ENCODE measurements around the gene KIDINS220.

Gene KIDINS220

DNA sequence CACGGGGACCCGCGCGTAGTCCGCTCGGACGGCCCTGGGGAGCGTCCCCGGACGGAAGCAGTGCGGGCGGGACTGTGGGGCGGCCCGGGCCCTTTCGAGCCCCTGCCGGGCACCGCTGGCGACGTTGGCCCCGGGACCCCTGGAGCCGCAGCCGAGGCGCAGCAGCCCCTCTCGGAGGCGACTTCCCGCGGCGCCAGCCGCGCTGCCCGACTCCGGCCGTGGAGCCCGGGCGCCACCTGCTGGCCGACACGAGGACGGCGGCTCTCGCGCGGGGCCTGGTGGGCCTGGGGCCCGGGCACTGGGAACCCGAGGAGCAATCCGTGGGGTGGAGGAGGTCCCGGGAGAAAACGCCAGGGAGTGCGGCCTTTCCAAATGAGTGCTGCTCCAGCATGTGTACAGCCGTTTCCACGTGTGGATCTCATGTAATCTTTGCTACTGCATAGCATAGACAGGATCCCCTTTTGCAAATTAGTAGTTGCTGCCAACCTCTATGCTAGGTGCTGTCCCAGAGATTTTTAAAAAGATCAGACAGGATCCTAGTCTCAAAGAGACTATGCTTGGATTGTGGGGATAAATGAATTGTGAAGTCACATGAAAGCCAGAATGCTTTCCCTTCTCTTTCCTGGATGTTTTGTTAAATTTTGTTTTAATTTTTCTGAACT is 151.6 kb downstream of the KIDINS220 start:
- DNase-seq, result peak; percentile 98

DNA sequence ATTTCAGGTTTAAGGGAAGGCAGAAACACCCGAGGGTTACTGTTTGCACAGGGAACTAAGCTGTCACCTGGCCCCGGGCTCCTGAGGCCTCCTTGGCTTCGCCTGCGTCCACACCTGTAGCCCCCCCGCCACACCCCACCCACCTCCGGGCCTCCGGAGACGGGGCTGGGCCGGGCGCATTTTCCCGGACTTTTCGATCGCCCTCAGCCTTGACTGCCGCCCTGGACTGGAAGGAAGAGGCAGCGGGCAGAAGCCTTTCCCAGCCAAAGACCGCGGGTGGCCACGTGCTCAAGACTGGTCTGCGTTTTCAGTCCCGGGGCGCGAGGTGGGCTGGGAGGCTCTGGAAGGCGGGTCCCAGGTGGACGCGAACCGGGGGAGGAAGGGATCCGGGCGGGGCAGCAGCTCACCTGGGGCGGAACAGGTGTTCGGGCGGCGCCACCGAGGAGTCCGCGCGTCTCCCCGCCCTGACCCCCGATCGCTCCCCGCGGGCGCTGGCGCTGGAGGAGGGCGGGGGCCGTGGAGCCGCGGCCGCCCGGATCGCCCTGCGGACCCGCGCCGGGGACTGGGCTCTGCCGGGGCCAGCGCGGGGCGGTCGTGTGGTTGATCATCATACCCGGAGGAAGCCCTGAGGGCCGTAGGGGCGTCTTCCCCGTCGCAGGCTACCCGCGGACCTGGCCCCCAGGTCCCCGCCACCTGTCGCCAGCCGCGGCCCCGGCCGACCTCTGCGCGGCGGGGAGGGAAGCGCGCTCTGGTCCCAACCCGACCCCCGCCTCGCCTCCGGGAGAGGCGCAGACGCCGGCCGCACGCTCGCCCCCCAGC is 152.3 kb downstream of the KIDINS220 start:
- peak; percentile 85 for DNase-seq

DNA sequence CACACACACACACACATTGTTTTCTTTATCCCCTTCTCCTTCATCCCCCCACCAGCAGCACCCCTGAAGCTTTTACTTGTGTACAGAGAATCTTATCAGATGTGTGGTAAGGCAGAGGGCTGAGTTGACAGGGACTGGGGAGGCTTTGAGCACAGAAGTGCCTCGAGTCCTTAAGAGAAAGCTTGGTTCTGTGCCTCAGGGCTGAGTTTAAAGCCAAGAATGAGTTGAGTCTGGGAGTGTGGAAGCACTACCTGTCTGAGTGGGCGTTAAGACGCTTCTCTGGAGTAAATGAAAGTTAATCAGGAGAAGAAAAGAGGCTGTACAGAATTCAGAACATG is 152.9 kb downstream of the KIDINS220 start:
- peak; percentile 72 for DNase-seq

DNA sequence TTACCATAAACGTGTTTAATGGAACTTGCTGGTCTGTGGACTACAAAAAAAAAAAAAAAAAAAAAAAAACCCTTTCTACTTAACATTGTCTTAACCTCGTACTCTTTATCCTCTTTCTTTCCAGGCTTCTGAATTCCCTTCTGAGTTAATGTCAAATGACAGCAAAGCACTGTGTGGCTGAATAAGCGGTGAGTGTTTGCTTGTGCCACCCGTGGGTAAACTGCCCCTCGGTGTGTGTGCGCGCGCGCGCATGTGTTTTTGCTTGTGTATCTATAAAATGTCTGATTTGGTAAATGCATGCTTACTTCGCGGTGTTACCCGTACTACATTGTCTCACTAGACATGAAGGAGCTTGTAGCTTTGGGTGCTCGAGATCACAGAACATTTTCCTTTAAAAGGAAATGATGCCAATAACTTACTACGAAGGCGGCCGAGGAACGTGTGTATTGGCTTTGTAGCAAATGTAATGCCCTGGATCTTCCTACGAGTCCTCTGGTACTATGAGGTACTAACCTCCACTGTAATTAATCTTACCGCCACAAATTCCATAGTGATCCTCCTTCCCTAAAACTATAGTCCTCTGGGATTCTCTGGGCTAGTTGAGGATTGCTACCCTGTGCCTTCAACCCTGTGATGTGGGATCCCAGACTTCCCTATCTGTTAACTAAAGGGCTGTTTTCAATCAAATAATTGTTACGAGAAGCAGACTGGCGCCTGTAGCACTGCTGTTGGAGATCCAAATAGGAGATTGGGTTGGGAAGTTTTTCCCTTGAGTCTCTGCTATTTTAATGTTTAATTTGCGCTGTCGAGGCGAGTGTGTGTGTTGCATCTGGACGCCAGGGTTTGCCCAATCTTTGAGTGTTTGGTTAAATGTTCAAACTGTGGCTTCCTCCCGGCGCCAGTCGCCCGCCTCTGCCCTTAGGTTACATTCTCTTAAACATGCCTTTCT is 154.4 kb downstream of the KIDINS220 start:
- peak; percentile 73 for DNase-seq

DNA sequence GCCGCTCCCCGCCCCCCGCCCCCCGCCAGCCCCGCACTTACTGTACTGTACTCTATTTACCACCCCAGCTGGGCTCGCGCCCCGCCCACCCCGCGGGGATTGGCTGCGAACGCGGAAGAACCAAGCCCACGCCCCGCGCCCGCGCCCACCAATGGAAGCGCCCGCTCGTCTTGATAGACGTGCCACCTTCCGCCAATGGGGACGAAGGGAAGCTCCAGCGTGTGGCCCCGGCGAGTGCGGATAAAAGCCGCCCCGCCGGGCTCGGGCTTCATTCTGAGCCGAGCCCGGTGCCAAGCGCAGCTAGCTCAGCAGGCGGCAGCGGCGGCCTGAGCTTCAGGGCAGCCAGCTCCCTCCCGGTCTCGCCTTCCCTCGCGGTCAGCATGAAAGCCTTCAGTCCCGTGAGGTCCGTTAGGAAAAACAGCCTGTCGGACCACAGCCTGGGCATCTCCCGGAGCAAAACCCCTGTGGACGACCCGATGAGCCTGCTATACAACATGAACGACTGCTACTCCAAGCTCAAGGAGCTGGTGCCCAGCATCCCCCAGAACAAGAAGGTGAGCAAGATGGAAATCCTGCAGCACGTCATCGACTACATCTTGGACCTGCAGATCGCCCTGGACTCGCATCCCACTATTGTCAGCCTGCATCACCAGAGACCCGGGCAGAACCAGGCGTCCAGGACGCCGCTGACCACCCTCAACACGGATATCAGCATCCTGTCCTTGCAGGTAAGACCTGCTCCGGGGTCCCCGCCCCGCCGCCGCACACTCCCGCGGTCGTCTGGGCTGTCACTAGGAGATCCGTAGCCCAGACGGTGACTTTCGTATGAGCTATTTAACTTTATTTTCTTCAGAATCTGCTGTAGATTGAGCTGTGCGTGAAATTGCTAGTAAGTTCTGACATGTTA is 155.4 kb downstream of the KIDINS220 start, which contains the start of gene ID2:
TSS of gene ID2 (plus strand) at position 271 of the 907 bp plus-strand sequence. CDS start at position 381, 110 bp downstream.
- DNase-seq, result peak; percentile 99

DNA sequence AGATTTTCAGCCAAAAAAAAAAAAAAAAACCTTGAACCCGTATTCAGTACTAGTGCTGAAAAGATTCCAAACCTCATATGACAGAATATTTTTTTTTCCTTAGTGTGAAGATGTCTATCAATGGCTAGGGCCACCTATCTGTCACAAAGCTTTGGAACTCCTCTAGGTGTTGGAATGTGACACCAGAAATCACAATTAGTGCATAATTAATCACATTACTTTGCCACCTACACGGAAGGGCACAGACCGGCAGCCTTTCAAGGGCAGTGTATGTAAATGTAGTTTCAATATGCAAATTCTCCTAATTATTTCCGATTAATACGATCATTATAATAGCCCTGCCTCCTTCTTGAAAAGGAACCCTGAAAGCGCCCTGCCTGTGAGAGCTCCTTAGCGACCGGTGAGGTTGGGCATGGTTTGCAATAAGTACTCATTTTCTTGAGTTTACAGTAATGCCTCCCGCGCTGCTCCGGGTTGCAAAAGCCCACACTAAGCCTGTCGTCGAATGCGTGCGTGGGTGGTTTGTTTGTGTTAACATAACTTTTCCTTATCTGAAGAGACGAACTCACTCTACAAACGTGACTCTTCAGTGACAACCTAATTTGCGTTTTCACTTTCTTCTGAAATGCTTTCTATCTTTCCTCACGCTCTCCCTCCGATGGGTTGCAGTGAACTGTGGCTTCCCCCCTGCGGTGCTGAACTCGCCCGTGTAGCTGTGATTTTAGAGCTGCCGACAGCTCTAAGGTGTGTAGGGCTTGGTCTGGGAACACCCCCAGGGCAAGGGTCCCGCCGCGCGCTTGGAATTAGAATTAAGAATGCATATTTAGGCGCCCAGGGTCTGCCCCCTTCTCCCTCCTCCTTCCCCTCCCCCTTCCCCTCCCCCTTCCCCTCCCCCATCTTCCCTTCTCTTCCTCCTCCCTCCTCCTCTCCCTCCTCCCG is 156.3 kb downstream of the KIDINS220 start:
- peak; percentile 88 for DNase-seq

DNA sequence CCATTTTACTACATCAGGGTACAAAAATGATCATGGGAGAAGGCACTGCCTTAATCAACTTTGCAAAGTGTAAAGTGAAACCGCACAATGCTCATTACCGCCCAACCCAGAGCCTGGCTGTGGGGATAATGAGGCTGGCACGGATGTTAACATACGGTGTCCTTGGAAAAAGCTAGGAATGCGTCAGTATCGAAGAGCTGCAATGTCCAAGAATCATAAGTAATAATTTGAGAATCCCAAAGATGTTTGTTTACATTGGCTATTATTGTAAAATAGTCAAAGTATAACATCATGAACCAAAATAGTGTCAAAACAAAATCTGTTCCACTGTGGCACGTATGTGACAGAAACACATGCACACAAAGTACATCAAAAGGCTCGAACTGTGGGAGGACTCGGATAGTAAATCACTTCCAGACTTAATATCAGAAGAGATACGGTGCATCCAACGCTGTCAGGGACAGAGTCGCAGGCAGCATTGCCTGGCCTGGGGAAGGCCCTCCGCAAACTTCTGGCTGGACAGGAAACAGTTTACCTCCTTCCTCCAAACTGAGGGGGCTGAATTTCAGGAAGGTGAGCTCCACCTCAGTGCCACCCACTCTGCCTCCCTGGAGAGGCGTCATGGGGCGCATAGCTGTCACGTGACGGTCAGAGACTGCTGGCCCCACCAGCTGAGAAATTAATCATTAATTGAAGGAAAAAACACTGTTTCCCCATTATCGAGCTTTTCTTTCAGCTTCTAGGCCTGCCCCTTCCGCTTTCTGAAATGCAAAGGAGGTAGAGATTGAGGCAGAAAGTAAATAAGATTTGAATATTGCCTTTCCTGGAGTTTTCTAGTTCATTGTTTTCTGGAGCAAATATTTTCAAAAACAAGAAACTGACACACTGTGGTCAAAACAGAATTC is 157.3 kb downstream of the KIDINS220 start:
- DNase-seq, result peak; percentile 49

DNA sequence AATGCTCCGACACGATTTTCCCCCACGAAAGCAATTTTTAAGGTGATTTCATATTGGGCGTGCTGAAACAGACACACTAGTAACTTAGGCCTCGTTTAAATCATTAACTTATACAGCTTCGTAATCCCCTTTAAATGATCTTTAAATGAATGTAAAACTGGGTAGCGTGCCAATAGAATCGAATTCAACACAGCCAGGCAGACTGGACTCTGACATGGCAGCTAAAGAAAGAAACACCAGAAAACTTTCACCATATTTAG is 157.9 kb downstream of the KIDINS220 start:
- no peak for DNase-seq

All from activated CD8-positive, alpha-beta memory T cell treated with anti-CD3 and anti-CD28 coated beads, Interleukin-2, amount 50 U/mL, for 48 hours (primary cell).